BE2C (cell line): Measurements from ENCODE around the gene FGF22.

ENCODE experiments used
- DNase-seq: peaks from one replicate; pipeline ENCODE4 v3.0.0-alpha.2; 2020
- H3K27me3 ChIP-seq: fragments of 250-450 bp; sonication (Bioruptor Pico); 2 replicates; pipeline ENCODE4 v1.5.1; 2020; ENCODE audit warnings: mild to moderate bottlenecking
- H3K36me3 ChIP-seq: fragments of 250-450 bp; sonication (Bioruptor Pico); 2 replicates; pipeline ENCODE4 v1.5.1; 2020; ENCODE audit warnings: mild to moderate bottlenecking
- H3K4me1 ChIP-seq: fragments of 250-450 bp; sonication (Bioruptor Pico); 2 replicates; pipeline ENCODE4 v1.5.1; 2020
- H3K4me3 ChIP-seq: 2 replicates; pipeline ENCODE4 v1.5.1; 2011; ENCODE audit warnings: low read depth, low read length
- H3K9me3 ChIP-seq: fragments of 250-450 bp; sonication (Bioruptor Pico); 2 replicates; pipeline ENCODE4 v1.5.1; 2020
- CTCF ChIP-seq: IDR thresholded peaks from 2 replicates; pipeline ENCODE4 v1.5.1; 2012; ENCODE audit warnings: mild to moderate bottlenecking, low read depth, low read length

The FGF22 gene

GRCh38 chr19:644789-645188 is 5.1 kb downstream of the FGF22 start:
- Histone ChIP-seq H3K4me3 (no peak overlapping the region), H3K9me3 (no peaks in the 10 kb centered on the region), H3K36me3 (peaks cover 47% of the 10 kb centered on the region), H3K27me3 (no peaks in the 10 kb centered on the region), H3K4me1 (no peaks in the 10 kb centered on the region)
- DNase-seq: peak; percentile 9
- TF ChIP-seq CTCF: no peak

- no peaks in the 10 kb centered on the region for H3K9me3 ChIP-seq
- no peaks in the 10 kb centered on the region for H3K4me1 ChIP-seq
- DNase-seq: peak; percentile 15
- no peak overlapping the region for H3K4me3 ChIP-seq
- H3K36me3 ChIP-seq: peaks cover 51% of the 10 kb centered on the region
- H3K27me3 ChIP-seq: no peaks in the 10 kb centered on the region
- no peak for TF ChIP-seq CTCF
Measured at GRCh38 chr19:645912-646778, 6.5 kb downstream of the FGF22 start.

GRCh38 chr19:646779-647565 is 7.3 kb downstream of the FGF22 start:
- DNase-seq: no peak
- peaks cover 60% of the 10 kb centered on the region for H3K36me3 ChIP-seq

GRCh38 chr19:647566-648284 is 8.0 kb downstream of the FGF22 start:
- H3K36me3 ChIP-seq: peaks cover 67% of the 10 kb centered on the region

More at GRCh38 chr19:646779-647565, 7.3 kb downstream of the FGF22 start:
- no peak overlapping the region for H3K4me3 ChIP-seq
- no peak for TF ChIP-seq CTCF
- H3K4me1 ChIP-seq: no peaks in the 10 kb centered on the region
- no peaks in the 10 kb centered on the region for H3K9me3 ChIP-seq
- no peaks in the 10 kb centered on the region for H3K27me3 ChIP-seq

GRCh38 chr19:648305-648704 is 8.6 kb downstream of the FGF22 start:
- Histone ChIP-seq H3K9me3 (no peaks in the 10 kb centered on the region), H3K27me3 (no peaks in the 10 kb centered on the region), H3K4me1 (no peaks in the 10 kb centered on the region), H3K36me3 (peaks cover 73% of the 10 kb centered on the region), H3K4me3 (no peak overlapping the region)
- no peak for TF ChIP-seq CTCF
- no peak for DNase-seq

More at GRCh38 chr19:647566-648284, 8.0 kb downstream of the FGF22 start:
- Histone ChIP-seq H3K9me3 (no peaks in the 10 kb centered on the region), H3K4me3 (no peak overlapping the region), H3K27me3 (no peaks in the 10 kb centered on the region), H3K4me1 (no peaks in the 10 kb centered on the region)
- no peak for DNase-seq
- no peak for TF ChIP-seq CTCF
